EH (cell line): ENCODE data around the gene RDX.
A peak's percentile ranks its signal among the peaks of the same experiment; 100 is the strongest.

Experiments
- DNase-seq: peaks from one replicate; pipeline ENCODE4 v3.0.0-alpha.2; 2015; ENCODE audit warnings: low read depth

The RDX gene

DNA sequence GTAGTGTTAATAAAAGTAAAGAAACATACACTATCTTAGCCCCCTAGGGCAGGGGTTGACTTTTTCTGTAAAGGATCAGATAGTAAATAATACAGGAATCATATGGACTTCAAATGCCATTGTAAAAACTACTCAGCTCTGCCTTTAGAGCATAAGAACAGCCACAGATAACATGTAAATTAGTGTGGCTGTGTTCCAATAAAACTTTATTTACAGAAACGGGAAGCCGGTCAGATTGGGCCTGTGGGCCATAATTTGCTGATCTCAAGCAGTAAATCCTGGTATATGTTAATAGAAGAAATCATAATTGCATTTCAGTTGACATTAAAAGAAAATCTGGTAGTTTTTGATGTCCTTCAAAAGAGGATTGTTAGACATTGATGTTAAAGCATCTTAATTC, 126.7 kb downstream of the RDX start:
- no peak for DNase-seq

DNA sequence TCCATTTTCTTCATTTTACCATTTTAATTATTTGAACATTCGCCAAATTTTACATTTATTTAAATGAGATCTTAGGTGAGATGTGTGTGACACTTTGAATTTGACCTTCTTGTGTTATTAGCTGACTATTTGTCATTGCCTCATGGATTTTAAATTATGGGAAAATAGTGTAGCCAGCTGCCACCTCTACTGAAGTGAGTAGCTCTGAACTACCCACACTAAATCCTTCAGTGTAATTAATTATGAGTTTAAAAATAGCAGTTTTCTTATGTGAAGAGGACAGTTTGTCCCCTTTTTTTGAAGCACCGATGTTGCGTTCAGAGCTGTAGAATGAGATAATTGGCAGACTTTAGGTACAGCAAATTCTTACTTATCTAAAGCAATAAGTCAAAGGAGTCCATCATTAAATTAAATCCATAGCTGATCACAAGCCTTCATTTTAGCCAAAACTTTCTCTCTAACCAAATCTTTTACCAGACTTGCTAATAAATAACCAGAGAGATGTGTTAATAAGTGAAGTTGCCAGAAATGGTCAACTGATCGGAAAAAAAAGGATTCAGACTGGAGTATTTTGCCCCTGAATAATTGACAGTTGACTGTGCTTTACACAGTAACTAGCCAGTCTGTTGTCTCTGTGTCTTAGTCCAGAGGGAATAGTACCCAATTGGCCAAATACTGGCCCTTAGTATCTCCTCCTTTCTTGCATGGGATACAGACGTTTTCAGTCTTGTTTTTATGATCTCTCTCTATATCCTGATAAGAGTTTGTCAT, 128.2 kb downstream of the RDX start:
- no peak for DNase-seq

GRCh38 chr11:110165039-110165925, 131.1 kb downstream of the RDX start:
- DNase-seq, result no peak

GRCh38 chr11:110162216-110162615, 134.2 kb downstream of the RDX start:
- DNase-seq, result peak; percentile 7

DNA sequence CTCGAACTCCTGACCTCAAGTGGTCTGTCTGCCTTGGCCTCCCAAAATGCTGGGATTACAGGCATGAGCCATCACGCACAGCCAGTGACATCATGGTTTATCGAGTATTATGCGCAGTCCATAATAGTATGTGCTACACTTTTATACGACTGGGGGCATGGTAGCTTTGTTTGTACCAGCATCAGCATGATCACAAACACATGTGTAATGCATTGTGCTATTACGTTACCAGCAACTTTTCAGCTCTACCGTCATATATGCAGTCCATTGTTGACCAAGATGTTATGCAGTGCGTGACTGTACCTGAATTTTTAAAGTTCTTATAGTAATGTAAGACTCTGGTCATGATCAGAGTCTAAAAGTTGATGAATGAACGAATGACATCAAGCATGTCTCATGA, 135.4 kb downstream of the RDX start:
- DNase-seq, result no peak

GRCh38 chr11:110160437-110160836, 136.0 kb downstream of the RDX start:
- DNase-seq, result no peak

GRCh38 chr11:110160016-110160415, 136.4 kb downstream of the RDX start:
- DNase-seq, result peak; percentile 9

- no peak for DNase-seq
Observed at GRCh38 chr11:110159476-110159875, 136.9 kb downstream of the RDX start.

DNA sequence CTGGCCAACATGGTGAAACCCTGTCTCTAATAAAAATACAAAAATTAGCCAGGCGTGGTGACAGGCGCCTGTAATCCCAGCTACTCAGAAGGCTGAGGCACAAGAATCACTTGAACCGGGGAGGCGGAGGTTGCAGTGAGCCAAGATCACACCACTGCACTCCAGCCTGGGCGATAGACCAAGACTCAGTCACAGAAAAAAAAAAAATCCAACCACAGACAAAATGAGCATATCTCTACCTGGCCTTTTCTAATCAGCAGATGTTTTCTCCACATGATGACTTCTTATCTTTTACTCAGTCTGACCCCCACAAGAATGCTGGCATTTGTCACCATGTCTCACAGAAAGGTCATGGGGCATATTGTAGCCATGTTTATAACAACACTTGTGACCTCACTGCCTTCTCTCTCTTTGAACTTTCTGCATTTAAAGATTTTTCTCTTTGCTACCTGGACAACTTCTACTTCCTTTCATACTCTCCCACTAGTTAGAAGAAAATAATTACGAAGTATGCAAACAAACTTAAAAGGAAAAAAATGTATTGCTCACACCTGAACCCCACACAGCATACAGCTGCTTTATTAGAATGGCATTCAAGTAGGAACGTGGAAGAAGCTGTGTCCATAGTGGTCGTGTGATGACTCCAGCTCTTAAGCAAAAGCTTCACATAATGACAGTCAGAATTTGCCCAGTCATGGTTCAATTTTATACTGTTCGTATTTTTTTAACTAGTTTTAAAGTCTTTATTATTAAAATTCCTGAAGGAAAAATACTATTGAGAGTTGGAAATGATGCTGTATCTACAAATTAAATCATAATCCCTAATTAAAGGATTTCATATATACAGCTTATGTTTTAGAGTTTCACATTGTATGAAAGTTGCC, 137.9 kb downstream of the RDX start:
- no peak for DNase-seq

GRCh38 chr11:110156503-110156902, 139.9 kb downstream of the RDX start:
- no peak for DNase-seq

- no peak for DNase-seq
Observed at GRCh38 chr11:110153474-110153873, 142.9 kb downstream of the RDX start.

- DNase-seq, result no peak
Observed at GRCh38 chr11:110152199-110152598, 144.2 kb downstream of the RDX start.

GRCh38 chr11:110148775-110149744, 147.4 kb downstream of the RDX start:
- DNase-seq, result peak; percentile 71

DNA sequence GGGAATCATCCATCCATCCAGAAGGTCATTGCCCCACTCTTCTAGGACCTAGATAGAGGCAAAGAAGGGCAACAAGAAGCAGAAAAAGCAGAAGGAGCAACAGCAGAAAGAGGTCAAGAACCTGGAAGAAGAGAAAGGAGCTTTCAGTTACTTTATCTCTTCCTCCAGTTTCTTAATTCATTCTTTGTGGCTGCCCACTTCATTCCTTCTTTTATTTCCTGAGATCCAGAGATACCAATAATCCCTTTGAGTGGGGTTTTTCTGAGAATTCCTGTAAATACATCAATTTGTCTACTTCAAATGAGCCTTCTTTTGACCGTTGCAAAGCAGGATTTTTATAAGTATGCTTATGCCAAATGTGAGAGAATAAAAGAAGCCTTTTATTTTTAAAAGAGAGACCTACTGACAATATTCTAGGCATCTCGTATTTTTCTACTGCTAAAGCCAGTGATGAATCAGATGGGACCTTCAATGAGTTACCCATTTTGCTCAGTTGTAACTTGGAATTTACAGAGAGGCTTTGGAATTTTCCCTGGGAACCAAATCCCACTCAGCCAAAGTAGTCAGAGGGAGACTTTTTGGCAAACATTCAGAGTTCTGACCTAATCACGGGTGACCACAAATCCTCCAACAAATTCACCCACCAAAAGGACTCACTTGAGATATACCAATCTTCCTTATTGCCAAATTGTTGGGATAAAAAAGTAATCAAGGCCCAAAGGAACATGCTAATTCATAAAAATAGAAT, 148.3 kb downstream of the RDX start:
- DNase-seq, result peak; percentile 86

GRCh38 chr11:110141812-110142211, 154.6 kb downstream of the RDX start:
- DNase-seq, result no peak

DNA sequence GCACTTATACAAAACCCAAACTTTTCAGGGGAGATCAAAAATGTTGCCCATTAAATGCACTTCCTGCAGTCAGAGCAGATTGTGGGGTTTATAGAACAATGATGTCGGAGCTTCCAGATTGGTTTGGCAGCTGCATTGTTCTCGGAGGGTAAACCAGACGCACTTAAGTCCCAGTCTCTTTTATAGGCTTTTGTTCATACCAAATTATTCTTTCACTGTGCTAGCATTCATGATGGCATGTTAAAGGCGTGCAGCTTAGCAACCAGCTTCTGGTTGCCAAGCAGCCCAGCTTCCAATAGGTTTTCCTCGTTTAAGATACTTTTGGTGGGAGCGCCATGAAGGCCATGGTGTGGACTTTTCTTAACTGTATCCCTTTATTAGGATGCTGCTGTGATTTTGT, 162.3 kb downstream of the RDX start:
- DNase-seq, result peak; percentile 19

GRCh38 chr11:110133160-110133559, 163.3 kb downstream of the RDX start:
- no peak for DNase-seq

- DNase-seq, result no peak
Observed at GRCh38 chr11:110131386-110132123, 164.9 kb downstream of the RDX start.

GRCh38 chr11:110130642-110131238, 165.7 kb downstream of the RDX start:
- no peak for DNase-seq
